Activated CD4-positive, alpha-beta T cell treated with anti-CD3 and anti-CD28 coated beads, Interleukin-2, amount 10 ng/mL, durations not matched to agents 24 days and 14 days (primary cell): ENCODE results near the gene GPC4. TPM values are rescaled to one million over a fixed set of nuclear protein-coding genes. Genes with fewer than 3 reads are reported as not detected.
"Not testable (repeated sequence)": the region's sequence is repeated elsewhere in the genome, so short reads cannot be mapped to it uniquely, and the experiment has no call there.

Source experiments
- DNase-seq: peaks from one replicate; pipeline ENCODE4 v3.0.0; 2022
- H3K27ac Mint-ChIP-seq: one replicate; pipeline ENCODE4 v1.8.0; 2022; ENCODE audit warnings: mild to moderate bottlenecking, mixed read lengths
- H3K27me3 Mint-ChIP-seq: one replicate; pipeline ENCODE4 v1.8.0; 2022; ENCODE audit warnings: mixed read lengths
- H3K36me3 Mint-ChIP-seq: one replicate; pipeline ENCODE4 v1.8.0; 2022; ENCODE audit warnings: low read depth, mild to moderate bottlenecking, mixed read lengths
- H3K4me1 Mint-ChIP-seq: one replicate; pipeline ENCODE4 v1.8.0; 2021; ENCODE audit warnings: mixed read lengths
- H3K4me3 Mint-ChIP-seq: one replicate; pipeline ENCODE4 v1.8.0; 2022; ENCODE audit warnings: mild to moderate bottlenecking, moderate library complexity, mixed read lengths
- H3K9me3 Mint-ChIP-seq: one replicate; pipeline ENCODE4 v1.8.0; 2021; ENCODE audit warnings: mixed read lengths
- intact Hi-C: fragments of 100-400 bp; cut with micrococcal nuclease; formaldehyde crosslinking; loops from one replicate; pipeline ENCODE4 v1.15.1; 2023
- total RNA-seq: library from RNA; stranded (reverse); gene quantifications from 2 replicates; pipeline ENCODE4 v1.2.3, GENCODE V29; 2022

GPC4 gene
- total RNA-seq, 1 donor from 2014 or later, result 0.05 TPM

- H3K4me1 Mint-ChIP-seq, result peaks cover 3% of the 10 kb centered on the region
- no peaks in the 10 kb centered on the region for H3K9me3 Mint-ChIP-seq
- no peaks in the 10 kb centered on the region for H3K27me3 Mint-ChIP-seq
- no peaks in the 10 kb centered on the region for H3K36me3 Mint-ChIP-seq
- no peak overlapping the region for H3K4me3 Mint-ChIP-seq
- H3K27ac Mint-ChIP-seq, result no peak overlapping the region
- intact Hi-C loops, result no loop called here
- no peak for DNase-seq
Measured at GRCh38 chrX:133325422-133325821, 89.9 kb downstream of the GPC4 start.

DNA sequence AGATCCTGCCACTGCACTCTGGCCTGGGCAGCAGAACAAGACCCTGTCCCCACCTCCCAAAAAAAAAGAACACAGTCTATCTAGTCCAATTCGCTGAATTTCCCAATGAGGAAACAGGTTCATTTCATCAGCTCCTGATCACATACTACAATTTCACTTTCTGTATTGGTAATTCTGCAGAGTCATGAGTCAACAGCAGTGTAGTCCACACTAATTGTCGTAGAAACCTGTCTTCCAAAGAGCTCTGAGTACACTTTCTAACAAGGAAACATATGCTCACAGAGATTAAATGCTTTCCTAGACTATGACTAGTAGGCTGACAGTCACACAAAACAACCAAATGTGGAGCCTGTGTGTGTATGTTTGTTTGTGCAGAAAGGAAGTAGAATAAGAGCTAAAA lies 91.9 kb downstream of the GPC4 start:
- intact Hi-C loops, result no loop called here
- no peak for DNase-seq
- Mint-ChIP-seq H3K36me3 (no peaks in the 10 kb centered on the region), H3K27ac (no peak overlapping the region), H3K27me3 (no peaks in the 10 kb centered on the region), H3K4me1 (peaks cover 3% of the 10 kb centered on the region), H3K4me3 (no peak overlapping the region), H3K9me3 (no peaks in the 10 kb centered on the region)

- H3K4me1 Mint-ChIP-seq, H3K27me3 Mint-ChIP-seq, H3K4me3 Mint-ChIP-seq, H3K36me3 Mint-ChIP-seq, H3K27ac Mint-ChIP-seq, DNase-seq, H3K9me3 Mint-ChIP-seq, intact Hi-C loops: not testable (repeated sequence)
Measured at GRCh38 chrX:133322269-133322668, 93.0 kb downstream of the GPC4 start.

GRCh38 chrX:133321451-133321850 lies 93.8 kb downstream of the GPC4 start:
- Mint-ChIP-seq H3K9me3 (no peaks in the 10 kb centered on the region), H3K27me3 (peaks cover 2% of the 10 kb centered on the region), H3K36me3 (no peaks in the 10 kb centered on the region), H3K4me1 (peaks cover 3% of the 10 kb centered on the region), H3K4me3 (no peak overlapping the region), H3K27ac (no peak overlapping the region)
- no peak for DNase-seq
- intact Hi-C loops, result no loop called here

DNA sequence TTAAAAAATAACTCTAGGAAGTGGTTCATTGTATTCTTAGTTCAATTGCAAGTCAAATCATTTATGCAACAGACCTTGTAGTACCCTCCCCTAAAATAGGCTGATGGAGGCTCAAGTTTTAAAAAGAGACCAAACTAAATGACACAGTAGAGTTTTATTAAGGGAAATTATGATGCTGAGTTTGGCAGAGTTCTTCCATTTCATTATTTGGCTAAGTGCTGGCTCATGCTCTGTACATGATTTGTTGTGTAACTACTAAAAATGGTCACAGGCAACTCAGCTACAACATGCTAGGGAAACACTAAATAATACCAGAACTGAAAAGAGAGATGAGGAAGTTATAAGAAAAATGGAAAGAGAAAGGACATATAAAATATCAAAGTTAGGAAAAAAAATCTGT lies 101.0 kb downstream of the GPC4 start:
- DNase-seq, result no peak
- no peaks in the 10 kb centered on the region for H3K4me1 Mint-ChIP-seq
- no peaks in the 10 kb centered on the region for H3K36me3 Mint-ChIP-seq
- no peak overlapping the region for H3K27ac Mint-ChIP-seq
- H3K4me3 Mint-ChIP-seq, result no peak overlapping the region
- intact Hi-C loops, result no loop called here
- H3K27me3 Mint-ChIP-seq, result peaks cover 5% of the 10 kb centered on the region
- no peaks in the 10 kb centered on the region for H3K9me3 Mint-ChIP-seq

- no peak overlapping the region for H3K4me3 Mint-ChIP-seq
- H3K36me3 Mint-ChIP-seq, result no peaks in the 10 kb centered on the region
- no peak overlapping the region for H3K27ac Mint-ChIP-seq
- no peak for DNase-seq
- peaks cover 2% of the 10 kb centered on the region for H3K27me3 Mint-ChIP-seq
- intact Hi-C loops, result no loop called here
- no peaks in the 10 kb centered on the region for H3K9me3 Mint-ChIP-seq
- no peaks in the 10 kb centered on the region for H3K4me1 Mint-ChIP-seq
Measured at GRCh38 chrX:133308499-133308897, 106.8 kb downstream of the GPC4 start.

DNA sequence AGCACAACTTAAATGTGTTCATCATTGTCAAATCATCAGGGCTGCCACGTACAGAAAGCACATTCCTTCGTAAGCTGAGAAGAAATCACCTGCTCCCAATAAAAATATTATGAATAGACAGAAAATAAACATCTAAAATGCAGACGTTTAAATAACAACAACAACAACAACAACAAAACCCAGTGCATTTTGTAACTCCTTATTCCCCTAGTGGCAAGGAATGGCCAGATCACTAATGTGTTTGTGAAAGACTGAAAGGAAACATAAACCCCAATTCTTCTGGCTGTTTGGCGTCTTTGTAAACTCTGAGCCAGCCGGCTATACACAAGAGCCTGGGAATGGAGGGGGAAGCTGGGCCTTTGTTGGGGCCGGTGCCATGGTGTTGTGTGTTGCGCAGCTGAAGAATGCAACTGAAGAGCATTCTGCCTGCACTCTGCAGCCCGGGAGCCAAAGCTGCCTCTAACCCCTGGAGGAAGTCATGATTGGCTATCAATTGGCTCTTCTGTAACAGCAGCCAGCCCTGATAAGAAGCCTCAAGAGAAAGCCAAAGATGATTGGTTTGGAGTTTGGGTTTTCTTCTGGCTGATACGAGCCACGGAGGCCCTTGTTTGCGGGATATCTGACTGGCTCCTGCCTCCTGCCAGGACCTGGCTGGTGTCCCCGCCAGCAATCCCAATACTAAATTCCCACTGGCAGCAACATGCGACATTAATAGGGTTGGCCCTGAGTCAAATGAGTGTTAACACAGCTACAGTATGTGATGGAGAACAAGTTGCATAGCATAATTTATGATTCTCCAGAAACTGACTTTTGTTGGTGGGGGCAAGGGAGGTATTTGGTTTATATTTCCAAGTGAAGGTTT lies 107.4 kb downstream of the GPC4 start:
- H3K4me1 Mint-ChIP-seq, result no peaks in the 10 kb centered on the region
- H3K36me3 Mint-ChIP-seq, result no peaks in the 10 kb centered on the region
- peaks cover 2% of the 10 kb centered on the region for H3K27me3 Mint-ChIP-seq
- intact Hi-C loops, result no loop called here
- H3K4me3 Mint-ChIP-seq, result no peak overlapping the region
- no peaks in the 10 kb centered on the region for H3K9me3 Mint-ChIP-seq
- no peak overlapping the region for H3K27ac Mint-ChIP-seq
- no peak for DNase-seq

DNA sequence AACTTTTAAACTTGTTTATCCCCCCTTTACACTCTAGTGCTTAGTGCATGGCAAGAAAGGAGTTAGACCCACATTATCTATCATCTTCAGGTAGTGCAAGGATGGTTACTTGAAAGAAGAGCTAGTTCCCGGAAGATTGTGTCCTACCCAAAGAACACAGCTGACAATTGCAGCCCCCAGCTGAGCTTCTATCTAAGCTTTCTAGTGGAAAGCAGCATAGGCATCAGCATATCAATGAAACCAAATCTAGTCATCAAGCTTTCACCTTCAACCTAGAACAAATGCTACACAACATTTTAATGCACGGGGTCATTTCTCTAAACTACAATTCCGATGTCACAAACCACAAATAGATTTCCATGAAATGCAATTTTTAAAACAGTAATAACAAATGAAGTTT lies 108.2 kb downstream of the GPC4 start:
- H3K4me1 Mint-ChIP-seq, result no peaks in the 10 kb centered on the region
- no peaks in the 10 kb centered on the region for H3K36me3 Mint-ChIP-seq
- no peak overlapping the region for H3K27ac Mint-ChIP-seq
- intact Hi-C loops, result no loop called here
- peaks cover 2% of the 10 kb centered on the region for H3K27me3 Mint-ChIP-seq
- H3K4me3 Mint-ChIP-seq, result no peak overlapping the region
- DNase-seq, result no peak
- no peaks in the 10 kb centered on the region for H3K9me3 Mint-ChIP-seq

DNA sequence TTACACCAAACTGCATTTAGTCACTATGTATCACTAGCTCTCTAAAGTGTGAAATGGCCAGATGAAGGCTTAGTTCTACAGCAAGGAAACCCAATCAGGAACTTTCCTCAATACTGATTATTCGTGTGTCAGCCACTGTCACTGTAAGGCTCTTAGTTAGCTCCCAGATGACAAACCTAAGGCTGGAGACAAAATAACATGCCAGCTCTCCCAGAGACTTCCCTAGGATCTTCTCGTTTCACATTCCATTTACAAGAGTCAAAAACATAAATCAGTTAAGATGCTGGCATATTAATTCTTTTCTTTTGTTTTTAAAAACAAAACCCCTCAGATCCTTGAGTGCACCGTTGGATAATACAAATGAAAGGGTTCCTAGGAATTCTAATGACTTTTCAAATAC lies 109.0 kb downstream of the GPC4 start:
- no peaks in the 10 kb centered on the region for H3K9me3 Mint-ChIP-seq
- intact Hi-C loops, result no loop called here
- DNase-seq, result no peak
- no peak overlapping the region for H3K27ac Mint-ChIP-seq
- no peak overlapping the region for H3K4me3 Mint-ChIP-seq
- no peaks in the 10 kb centered on the region for H3K36me3 Mint-ChIP-seq
- no peaks in the 10 kb centered on the region for H3K4me1 Mint-ChIP-seq
- peaks cover 2% of the 10 kb centered on the region for H3K27me3 Mint-ChIP-seq

GRCh38 chrX:133305348-133305747 lies 109.9 kb downstream of the GPC4 start:
- Mint-ChIP-seq H3K27ac (no peak overlapping the region), H3K4me1 (no peaks in the 10 kb centered on the region), H3K36me3 (no peaks in the 10 kb centered on the region), H3K27me3 (peaks cover 2% of the 10 kb centered on the region), H3K4me3 (no peak overlapping the region), H3K9me3 (no peaks in the 10 kb centered on the region)
- DNase-seq, result no peak
- intact Hi-C loops, result no loop called here

DNA sequence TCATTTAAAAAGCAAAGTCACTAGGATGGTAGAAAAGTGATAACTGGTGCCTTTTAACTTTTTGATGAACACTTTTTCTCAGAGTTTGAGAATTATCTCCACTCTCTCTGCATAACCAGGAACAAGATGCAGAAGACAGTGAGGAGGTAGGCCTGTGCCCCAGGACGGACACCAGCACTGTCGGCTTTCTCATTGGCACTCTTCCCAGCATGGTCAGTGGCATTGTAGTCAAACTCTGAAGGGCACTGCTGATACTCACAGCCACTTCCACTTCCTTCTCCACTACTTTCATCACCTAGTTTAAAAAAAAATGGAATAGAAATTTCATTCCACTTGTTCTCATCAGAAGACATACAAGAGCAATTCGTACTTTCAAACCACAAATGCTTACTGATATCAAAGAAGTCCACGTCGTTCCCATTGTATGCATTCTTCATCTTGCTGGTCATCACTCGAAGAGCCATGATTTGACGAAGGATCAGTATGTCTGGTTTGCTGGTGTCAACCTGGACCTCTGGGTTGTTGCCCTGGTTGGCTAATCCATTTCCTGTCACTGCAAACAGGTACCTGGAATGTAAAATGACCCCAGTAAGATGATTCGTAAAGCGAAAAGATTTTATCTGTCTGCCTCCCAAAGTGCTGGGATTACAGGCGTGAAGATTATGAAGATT lies 112.4 kb downstream of the GPC4 start:
- no peaks in the 10 kb centered on the region for H3K4me1 Mint-ChIP-seq
- H3K4me3 Mint-ChIP-seq, result no peak overlapping the region

GRCh38 chrX:133300591-133300990 lies 114.7 kb downstream of the GPC4 start:
- Mint-ChIP-seq H3K4me1 (no peaks in the 10 kb centered on the region), H3K4me3 (no peak overlapping the region), H3K9me3 (no peaks in the 10 kb centered on the region), H3K36me3 (no peaks in the 10 kb centered on the region), H3K27ac (no peak overlapping the region), H3K27me3 (peaks cover 3% of the 10 kb centered on the region)
- DNase-seq, result no peak
- intact Hi-C loops, result no loop called here

More for the DNA sequence above, 112.4 kb downstream of the GPC4 start:
- intact Hi-C loops, result no loop called here
- no peak overlapping the region for H3K27ac Mint-ChIP-seq
- no peaks in the 10 kb centered on the region for H3K9me3 Mint-ChIP-seq
- no peak for DNase-seq
- H3K36me3 Mint-ChIP-seq, result no peaks in the 10 kb centered on the region
- H3K27me3 Mint-ChIP-seq, result peaks cover 3% of the 10 kb centered on the region

DNA sequence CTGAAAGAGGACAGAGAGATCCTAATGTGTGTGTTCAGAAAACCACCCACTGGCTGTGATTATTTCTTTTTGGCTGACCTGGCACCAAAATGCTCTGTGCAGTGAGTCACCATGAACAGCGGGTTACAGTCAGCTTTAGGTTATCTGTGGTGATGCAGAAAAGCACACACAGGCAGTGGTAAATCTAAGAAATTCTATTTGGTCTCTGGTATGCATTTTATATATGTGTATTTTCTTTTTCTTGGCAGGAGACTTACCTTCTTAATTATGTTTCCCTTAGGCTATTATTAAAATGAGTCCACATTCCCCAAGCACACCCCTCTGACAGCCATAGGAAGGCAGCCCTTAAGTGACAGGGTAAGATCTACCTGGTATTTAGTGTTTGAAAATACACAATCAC lies 118.0 kb downstream of the GPC4 start:
- intact Hi-C loops, result no loop called here
- H3K36me3 Mint-ChIP-seq, result no peaks in the 10 kb centered on the region

DNA sequence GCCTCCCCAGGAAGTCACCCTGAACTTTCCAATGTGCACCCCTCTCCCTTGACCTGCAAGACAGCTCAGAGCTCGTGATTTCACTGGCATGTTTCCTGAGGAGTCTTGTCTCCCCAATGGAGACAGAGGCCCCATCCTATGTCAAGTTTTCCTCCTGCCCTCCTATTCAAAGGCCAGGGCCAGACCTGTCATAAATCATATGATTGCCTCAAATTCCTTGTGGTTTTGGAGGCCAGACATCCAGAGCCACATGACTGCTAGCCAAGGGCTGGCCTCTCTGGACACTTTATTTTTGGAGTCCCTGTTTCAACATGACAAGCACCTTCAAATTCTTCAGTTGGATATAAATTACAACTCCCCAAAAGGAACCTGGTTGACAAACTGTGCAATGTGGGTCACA lies 121.2 kb downstream of the GPC4 start:
- no peak overlapping the region for H3K27ac Mint-ChIP-seq
- no peak overlapping the region for H3K4me3 Mint-ChIP-seq
- intact Hi-C loops, result no loop called here
- no peak for DNase-seq
- H3K9me3 Mint-ChIP-seq, result no peaks in the 10 kb centered on the region
- no peaks in the 10 kb centered on the region for H3K36me3 Mint-ChIP-seq
- H3K4me1 Mint-ChIP-seq, result no peaks in the 10 kb centered on the region
- no peaks in the 10 kb centered on the region for H3K27me3 Mint-ChIP-seq

More for the DNA sequence above, 118.0 kb downstream of the GPC4 start:
- no peak for DNase-seq
- Mint-ChIP-seq H3K27me3 (peaks cover 3% of the 10 kb centered on the region), H3K4me1 (no peaks in the 10 kb centered on the region), H3K27ac (no peak overlapping the region), H3K4me3 (no peak overlapping the region), H3K9me3 (no peaks in the 10 kb centered on the region)
